Neuron (in vitro differentiated cells): ENCODE data around the gene GET4.

Source experiments
- H2AFZ ChIP-seq: one replicate; pipeline ENCODE4 v1.6.1; 2013; ENCODE audit warnings: low read depth, mild to moderate bottlenecking, inconsistent platforms, low read length, moderate library complexity
- H3K27me3 ChIP-seq: one replicate; pipeline ENCODE4 v1.6.1; 2013; ENCODE audit warnings: low read length; ENCODE audit not compliant: insufficient read depth
- H3K36me3 ChIP-seq: one replicate; pipeline ENCODE4 v1.6.1; 2013; ENCODE audit warnings: low read length; ENCODE audit not compliant: insufficient read depth
- H3K4me1 ChIP-seq: one replicate; pipeline ENCODE4 v1.6.1; 2013; ENCODE audit warnings: low read length; ENCODE audit not compliant: insufficient read depth
- H3K4me3 ChIP-seq: 2 replicates; pipeline ENCODE4 v1.5.1; 2013; ENCODE audit warnings: mild to moderate bottlenecking, low read length, moderate library complexity
- H3K9me3 ChIP-seq: one replicate; pipeline ENCODE4 v1.6.1; 2013; ENCODE audit warnings: low read length

GET4 gene, protein sequence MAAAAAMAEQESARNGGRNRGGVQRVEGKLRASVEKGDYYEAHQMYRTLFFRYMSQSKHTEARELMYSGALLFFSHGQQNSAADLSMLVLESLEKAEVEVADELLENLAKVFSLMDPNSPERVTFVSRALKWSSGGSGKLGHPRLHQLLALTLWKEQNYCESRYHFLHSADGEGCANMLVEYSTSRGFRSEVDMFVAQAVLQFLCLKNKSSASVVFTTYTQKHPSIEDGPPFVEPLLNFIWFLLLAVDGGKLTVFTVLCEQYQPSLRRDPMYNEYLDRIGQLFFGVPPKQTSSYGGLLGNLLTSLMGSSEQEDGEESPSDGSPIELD

GRCh38 chr7:876077-876971, at the start of gene GET4:
Gene GET4, plus strand, starts transcription at chr7:876554. Its CDS starts 92 bp downstream, at chr7:876646.
- no peaks in the 10 kb centered on the region for H3K9me3 ChIP-seq
- no peaks in the 10 kb centered on the region for H3K27me3 ChIP-seq
- H3K4me1 ChIP-seq, result peaks cover 16% of the 10 kb centered on the region
- H2AFZ ChIP-seq, result no peak within 1 kb of the TSS
- H3K36me3 ChIP-seq, result peaks cover 19% of the 10 kb centered on the region
- H3K4me3 ChIP-seq, result peak within 1 kb of the TSS; percentile 71

- H3K27me3 ChIP-seq, result no peaks in the 10 kb centered on the region
- no peak overlapping the region for H2AFZ ChIP-seq
- no peaks in the 10 kb centered on the region for H3K9me3 ChIP-seq
- H3K36me3 ChIP-seq, result peaks cover 20% of the 10 kb centered on the region
- no peaks in the 10 kb centered on the region for H3K4me1 ChIP-seq
- no peak overlapping the region for H3K4me3 ChIP-seq
Measured at GRCh38 chr7:828793-829561, 47.4 kb upstream of the GET4 start.

DNA sequence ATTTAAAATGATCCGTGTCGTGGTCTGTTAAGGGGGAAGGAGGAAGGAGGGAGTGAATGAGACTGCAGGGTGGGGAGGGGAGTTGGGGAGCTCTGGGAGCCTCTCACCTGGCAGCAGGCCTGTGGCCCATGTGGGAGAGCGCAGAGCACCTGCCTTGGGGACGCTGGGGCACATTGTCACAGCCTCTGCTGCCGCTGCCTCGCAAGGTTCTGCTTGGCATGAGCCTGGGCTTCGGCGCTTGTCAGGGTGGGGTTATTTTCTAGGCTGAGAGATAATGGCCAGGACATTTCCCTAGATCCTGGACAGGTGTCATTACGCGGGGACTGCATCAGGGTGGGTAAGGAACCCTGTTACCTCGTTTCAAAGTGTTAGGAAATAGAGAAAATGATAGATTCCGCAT, 46.3 kb upstream of the GET4 start:
- Histone ChIP-seq H3K9me3 (no peaks in the 10 kb centered on the region), H3K4me1 (peaks cover under 1% of the 10 kb centered on the region)

DNA sequence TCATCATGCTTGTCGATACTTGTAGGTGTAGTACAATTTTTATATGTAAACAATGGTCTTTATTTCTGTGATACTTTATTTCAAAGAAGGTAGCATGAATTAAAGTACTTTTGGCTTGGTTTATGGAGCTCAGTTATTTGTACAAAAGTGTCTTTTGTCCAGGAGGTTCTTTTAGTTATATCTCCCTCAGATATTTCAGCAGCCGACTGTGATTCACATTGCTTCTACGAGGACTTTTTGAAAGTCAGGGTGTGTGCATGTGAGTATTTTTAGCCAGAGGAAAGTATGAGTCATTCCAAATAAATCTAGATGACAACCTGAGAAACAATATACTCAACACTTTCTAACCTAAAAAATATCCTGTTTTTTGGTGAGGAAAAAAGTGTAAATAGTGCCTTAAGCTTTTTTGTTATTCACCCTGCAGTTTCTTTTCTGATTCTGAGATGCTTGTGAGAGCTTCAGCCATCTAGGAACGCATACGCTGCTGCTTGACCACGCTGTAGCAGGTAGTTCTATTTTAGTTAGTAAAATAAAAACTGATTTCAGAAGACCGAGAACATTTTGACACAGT, 44.7 kb upstream of the GET4 start:
- Histone ChIP-seq H3K36me3 (peaks cover 15% of the 10 kb centered on the region), H3K4me3 (no peak overlapping the region), H3K9me3 (no peaks in the 10 kb centered on the region), H2AFZ (no peak overlapping the region), H3K27me3 (no peaks in the 10 kb centered on the region), H3K4me1 (peaks cover 4% of the 10 kb centered on the region)

More for the DNA sequence above, 46.3 kb upstream of the GET4 start:
- Histone ChIP-seq H3K4me3 (no peak overlapping the region), H2AFZ (no peak overlapping the region), H3K27me3 (no peaks in the 10 kb centered on the region), H3K36me3 (peaks cover 15% of the 10 kb centered on the region)

- Histone ChIP-seq H3K4me3 (no peak within 1 kb of the TSS), H2AFZ (no peak within 1 kb of the TSS), H3K27me3 (no peaks in the 10 kb centered on the region), H3K9me3 (no peaks in the 10 kb centered on the region), H3K36me3 (peaks cover 15% of the 10 kb centered on the region), H3K4me1 (peaks cover 4% of the 10 kb centered on the region)
Measured at GRCh38 chr7:832167-832967, 44.0 kb upstream of the GET4 start, which contains the start of gene SUN1. Gene SUN1, plus strand, starts transcription at chr7:832476. Its CDS starts 49 bp downstream, at chr7:832525.

GRCh38 chr7:832968-833424, 43.4 kb upstream of the GET4 start:
- Histone ChIP-seq H3K36me3 (peaks cover 19% of the 10 kb centered on the region), H3K4me1 (peaks cover 4% of the 10 kb centered on the region)

GRCh38 chr7:833601-834258, 42.6 kb upstream of the GET4 start:
- H2AFZ ChIP-seq, result no peak overlapping the region
- H3K4me3 ChIP-seq, result no peak overlapping the region
- H3K27me3 ChIP-seq, result no peaks in the 10 kb centered on the region
- H3K4me1 ChIP-seq, result peaks cover 4% of the 10 kb centered on the region
- no peaks in the 10 kb centered on the region for H3K9me3 ChIP-seq
- peaks cover 23% of the 10 kb centered on the region for H3K36me3 ChIP-seq

More at GRCh38 chr7:832968-833424, 43.4 kb upstream of the GET4 start:
- no peak overlapping the region for H2AFZ ChIP-seq
- no peak overlapping the region for H3K4me3 ChIP-seq
- no peaks in the 10 kb centered on the region for H3K27me3 ChIP-seq
- H3K9me3 ChIP-seq, result no peaks in the 10 kb centered on the region

GRCh38 chr7:834277-834676, 42.1 kb upstream of the GET4 start:
- Histone ChIP-seq H3K9me3 (no peaks in the 10 kb centered on the region), H3K4me1 (peaks cover 4% of the 10 kb centered on the region), H3K4me3 (no peak overlapping the region), H3K36me3 (peaks cover 29% of the 10 kb centered on the region), H2AFZ (no peak overlapping the region), H3K27me3 (no peaks in the 10 kb centered on the region)

GRCh38 chr7:835021-835420, 41.3 kb upstream of the GET4 start:
- Histone ChIP-seq H3K36me3 (peaks cover 32% of the 10 kb centered on the region), H3K4me3 (no peak overlapping the region), H2AFZ (no peak overlapping the region), H3K4me1 (peaks cover 4% of the 10 kb centered on the region), H3K27me3 (no peaks in the 10 kb centered on the region), H3K9me3 (no peaks in the 10 kb centered on the region)

- H2AFZ ChIP-seq, result no peak overlapping the region
- peaks cover 4% of the 10 kb centered on the region for H3K4me1 ChIP-seq
- no peaks in the 10 kb centered on the region for H3K9me3 ChIP-seq
- H3K36me3 ChIP-seq, result peaks cover 36% of the 10 kb centered on the region
- no peaks in the 10 kb centered on the region for H3K27me3 ChIP-seq
- H3K4me3 ChIP-seq, result no peak overlapping the region
Measured at GRCh38 chr7:835485-836401, 40.6 kb upstream of the GET4 start.

GRCh38 chr7:836429-836828, 39.9 kb upstream of the GET4 start:
- Histone ChIP-seq H3K4me1 (peaks cover 4% of the 10 kb centered on the region), H3K36me3 (peaks cover 36% of the 10 kb centered on the region), H3K27me3 (no peaks in the 10 kb centered on the region)

More at GRCh38 chr7:836429-836828, 39.9 kb upstream of the GET4 start:
- no peak overlapping the region for H3K4me3 ChIP-seq
- no peak overlapping the region for H2AFZ ChIP-seq
- H3K9me3 ChIP-seq, result no peaks in the 10 kb centered on the region
